Measurements from ENCODE around the gene CD244.

DNA sequence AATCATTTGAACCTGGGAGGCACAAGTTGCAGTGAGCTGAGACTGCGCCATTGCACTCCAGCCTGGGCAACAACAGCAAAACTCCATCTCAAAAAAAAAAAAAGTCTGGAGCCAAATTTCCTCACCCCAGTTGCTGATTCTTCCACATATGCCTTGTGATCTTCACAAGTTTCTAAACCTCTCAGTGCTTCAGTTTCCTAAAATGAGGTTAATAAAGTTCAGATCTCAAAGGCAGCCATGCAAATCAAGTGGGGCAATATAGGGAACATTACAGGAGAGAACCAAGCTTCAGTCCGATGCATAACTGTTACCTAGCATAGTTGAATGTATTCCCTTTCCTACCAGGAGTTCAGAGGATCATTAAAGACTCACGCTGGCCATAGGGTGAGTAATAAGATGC, 17.5 kb upstream of the CD244 start:
- TF ChIP-seq CTCF (IDR thresholded peaks at IDR 0.05; ENCODE audit: insufficient read depth, low read length) (no peak), POLR2AphosphoS5 (IDR thresholded peaks at IDR 0.05; ENCODE audit: low read depth) (no peak), REST (IDR thresholded peaks at IDR 0.05; ENCODE audit: insufficient replicate concordance, low read depth) (no peak), GABPA (IDR thresholded peaks at IDR 0.05; ENCODE audit: low read depth) (no peak)
